Epithelial cell of proximal tubule (primary cell): ENCODE data around the gene LACTBL1. TPM values are rescaled to one million over a fixed set of nuclear protein-coding genes. Genes with fewer than 3 reads are reported as not detected.

ENCODE experiments used
- DNase-seq: peaks from one replicate; pipeline ENCODE4 v3.0.0-alpha.2; 2011; ENCODE audit warnings: low read depth
- H3K4me3 ChIP-seq: 2 replicates; pipeline ENCODE4 v1.5.1; 2011; ENCODE audit warnings: low read depth, mild to moderate bottlenecking, low read length
- total RNA-seq: library from RNA; depleted of rRNA; stranded (reverse); fragments of >200 nt; gene quantifications from 2 replicates; pipeline ENCODE4 v1.2.3, GENCODE V29; 2015
- TF ChIP-seq, protein P1 (sequence below): conservative IDR thresholded peaks from 2 replicates; pipeline ENCODE4 v1.5.1; 2012; ENCODE audit warnings: low read depth, mild to moderate bottlenecking, low read length

LACTBL1 gene
- total RNA-seq, 1 donor from 2014 or later, result not detected

DNA sequence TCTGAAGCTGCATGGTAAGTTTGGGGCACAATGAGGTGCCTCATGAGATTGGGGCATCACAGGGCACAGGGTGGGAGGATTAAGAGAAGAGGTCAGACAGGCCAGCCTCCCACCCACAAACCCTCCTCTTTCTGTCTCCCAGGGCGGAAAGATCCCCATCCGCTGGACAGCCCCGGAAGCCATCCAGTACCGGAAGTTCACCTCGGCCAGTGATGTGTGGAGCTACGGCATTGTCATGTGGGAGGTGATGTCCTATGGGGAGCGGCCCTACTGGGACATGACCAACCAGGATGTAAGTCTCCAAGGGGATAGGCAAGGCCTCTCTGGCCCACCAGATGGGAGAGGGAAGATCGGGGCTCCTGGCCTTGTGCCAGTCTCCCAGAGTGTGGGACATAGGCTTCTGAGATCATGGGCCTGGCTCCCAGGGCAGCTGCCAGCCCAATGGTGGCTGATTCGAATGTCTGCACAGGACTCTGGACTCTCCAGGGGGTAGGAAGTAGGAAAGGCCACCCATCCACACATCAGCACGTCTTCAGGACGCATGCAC lies 63.7 kb downstream of the LACTBL1 start:
- no peak overlapping the region for H3K4me3 ChIP-seq
- no peak for DNase-seq
- TF ChIP-seq, protein P1, sequence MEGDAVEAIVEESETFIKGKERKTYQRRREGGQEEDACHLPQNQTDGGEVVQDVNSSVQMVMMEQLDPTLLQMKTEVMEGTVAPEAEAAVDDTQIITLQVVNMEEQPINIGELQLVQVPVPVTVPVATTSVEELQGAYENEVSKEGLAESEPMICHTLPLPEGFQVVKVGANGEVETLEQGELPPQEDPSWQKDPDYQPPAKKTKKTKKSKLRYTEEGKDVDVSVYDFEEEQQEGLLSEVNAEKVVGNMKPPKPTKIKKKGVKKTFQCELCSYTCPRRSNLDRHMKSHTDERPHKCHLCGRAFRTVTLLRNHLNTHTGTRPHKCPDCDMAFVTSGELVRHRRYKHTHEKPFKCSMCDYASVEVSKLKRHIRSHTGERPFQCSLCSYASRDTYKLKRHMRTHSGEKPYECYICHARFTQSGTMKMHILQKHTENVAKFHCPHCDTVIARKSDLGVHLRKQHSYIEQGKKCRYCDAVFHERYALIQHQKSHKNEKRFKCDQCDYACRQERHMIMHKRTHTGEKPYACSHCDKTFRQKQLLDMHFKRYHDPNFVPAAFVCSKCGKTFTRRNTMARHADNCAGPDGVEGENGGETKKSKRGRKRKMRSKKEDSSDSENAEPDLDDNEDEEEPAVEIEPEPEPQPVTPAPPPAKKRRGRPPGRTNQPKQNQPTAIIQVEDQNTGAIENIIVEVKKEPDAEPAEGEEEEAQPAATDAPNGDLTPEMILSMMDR, result no peak

DNA sequence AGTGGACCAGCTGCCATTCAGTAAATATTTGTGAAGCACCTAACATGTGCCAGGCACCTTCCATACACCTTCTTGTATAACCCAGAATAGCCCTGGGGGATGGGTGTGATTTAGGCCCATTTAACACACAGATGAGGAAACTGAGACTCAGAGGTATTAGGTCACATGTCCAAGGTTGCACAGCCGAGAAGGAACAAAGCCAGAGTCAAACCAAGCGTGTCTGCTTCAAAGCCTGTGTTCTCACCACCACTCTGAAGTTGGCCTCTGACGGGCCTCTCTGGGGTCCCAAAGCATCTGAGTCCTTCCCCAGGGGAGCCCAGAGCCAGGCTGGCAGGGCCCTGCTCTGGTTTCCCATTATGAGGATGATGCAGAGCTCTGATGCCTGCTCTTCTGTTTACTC lies 65.1 kb downstream of the LACTBL1 start:
- TF ChIP-seq, protein P1, result no peak
- no peak for DNase-seq
- no peak overlapping the region for H3K4me3 ChIP-seq

DNA sequence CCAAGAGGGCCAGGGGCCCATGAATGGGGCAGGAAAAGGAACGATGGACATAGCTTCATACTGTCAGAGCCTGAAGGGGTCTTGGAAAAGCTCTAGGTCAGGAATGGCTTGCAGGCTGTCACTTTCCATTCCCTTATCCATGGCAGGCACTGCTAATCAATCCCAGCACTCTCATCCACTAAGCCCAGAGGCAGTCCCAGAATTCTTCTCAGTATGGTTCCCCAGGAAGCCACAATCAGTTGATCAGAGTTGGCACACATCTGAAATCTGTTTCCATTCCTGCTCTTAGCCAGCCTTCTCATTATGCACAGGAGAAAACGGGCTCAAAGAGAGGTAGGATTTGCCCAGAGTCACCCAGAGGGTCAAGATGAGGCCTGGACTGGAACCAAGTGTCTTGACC lies 65.7 kb downstream of the LACTBL1 start:
- TF ChIP-seq, protein P1, result no peak
- no peak overlapping the region for H3K4me3 ChIP-seq
- no peak for DNase-seq

DNA sequence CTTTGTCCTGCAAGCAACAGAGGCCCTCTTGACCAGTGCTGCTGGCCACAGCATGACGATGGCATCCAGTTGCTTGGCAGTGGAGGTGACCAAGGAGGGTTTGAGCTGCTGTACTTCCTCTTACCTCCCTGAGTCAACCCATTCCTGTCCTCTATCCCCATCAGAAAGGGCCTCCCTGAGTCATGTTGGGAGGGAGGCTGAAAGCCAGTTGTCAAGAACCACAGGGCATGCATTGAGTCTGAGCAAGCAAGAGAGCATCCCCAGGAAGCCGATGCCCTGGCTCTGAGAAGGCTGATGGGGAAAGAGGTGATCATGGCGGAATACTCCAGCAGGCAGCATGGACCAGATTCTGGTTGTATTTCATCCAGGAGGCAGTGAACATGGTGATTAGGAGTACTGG lies 69.6 kb downstream of the LACTBL1 start:
- DNase-seq, result no peak
- H3K4me3 ChIP-seq, result no peak overlapping the region
- TF ChIP-seq, protein P1, result no peak

Other genes starting within 250 kb of the LACTBL1 start
- not detected in 2 replicates for gene TEX46, start 43.0 kb upstream of the LACTBL1 start, total RNA-seq
- gene KDM1A, start 46.6 kb upstream of the LACTBL1 start, total RNA-seq, result 110 and 136 TPM in 2 replicates
- gene LUZP1, start 196.0 kb upstream of the LACTBL1 start, total RNA-seq, result 17.6 and 21.7 TPM in 2 replicates
- 0.58 TPM in 1 of 2 replicates, not detected in the other for gene HTR1D, start 244.6 kb upstream of the LACTBL1 start, total RNA-seq